Loucy (cell line): ENCODE measurements around the gene TDRD10.

Source experiments
- H2AFZ ChIP-seq: fragments of 200-600 bp; sonication (generic); 2 replicates; pipeline ENCODE4 v1.6.0; 2016; ENCODE audit warnings: antibody characterized with exemption, mild to moderate bottlenecking, low read length, moderate library complexity
- H3F3A ChIP-seq: fragments of 200-600 bp; 2 replicates; pipeline ENCODE4 v1.6.0; 2016; ENCODE audit warnings: antibody characterized with exemption, low read depth, mild to moderate bottlenecking
- H3K27me3 ChIP-seq: fragments of 200-600 bp; sonication (generic); 2 replicates; pipeline ENCODE4 v1.6.1; 2014; ENCODE audit warnings: low read length, mild to moderate bottlenecking; ENCODE audit not compliant: insufficient read depth, poor library complexity, severe bottlenecking
- H3K36me3 ChIP-seq: fragments of 200-600 bp; sonication (generic); 2 replicates; pipeline ENCODE4 v1.6.1; 2016; ENCODE audit warnings: low read length; ENCODE audit not compliant: insufficient read depth
- H3K4me1 ChIP-seq: fragments of 200-600 bp; sonication (generic); 2 replicates; pipeline ENCODE4 v1.5.1; 2014; ENCODE audit warnings: low read length, mild to moderate bottlenecking; ENCODE audit not compliant: insufficient read depth, poor library complexity, severe bottlenecking
- H3K4me2 ChIP-seq: fragments of 200-600 bp; sonication (generic); 2 replicates; pipeline ENCODE4 v1.6.0; 2014; ENCODE audit warnings: antibody characterized with exemption, low read length, low read depth, mild to moderate bottlenecking; ENCODE audit not compliant: poor library complexity, severe bottlenecking
- H3K4me3 ChIP-seq: fragments of 200-600 bp; sonication (generic); 2 replicates; pipeline ENCODE4 v1.5.1; 2014; ENCODE audit warnings: low read length, mild to moderate bottlenecking, mixed read lengths; ENCODE audit not compliant: poor library complexity, severe bottlenecking
- H3K79me2 ChIP-seq: fragments of 200-600 bp; sonication (generic); 2 replicates; pipeline ENCODE4 v1.6.1; 2014; ENCODE audit warnings: low read length; ENCODE audit not compliant: insufficient read depth
- H3K9ac ChIP-seq: fragments of 200-600 bp; sonication (generic); 2 replicates; pipeline ENCODE4 v1.6.0; 2014; ENCODE audit warnings: mild to moderate bottlenecking, low read depth, low read length, moderate library complexity; ENCODE audit not compliant: poor library complexity, severe bottlenecking
- H3K9me2 ChIP-seq: fragments of 200-600 bp; sonication (generic); replicated peaks from 2 replicates; pipeline ENCODE4 v1.6.1; 2016; ENCODE audit warnings: low read depth, low read length, mixed read lengths
- H3K9me3 ChIP-seq: fragments of 200-600 bp; sonication (generic); 2 replicates; pipeline ENCODE4 v1.6.1; 2014; ENCODE audit warnings: mild to moderate bottlenecking, antibody characterized with exemption, low read length, low read depth; ENCODE audit not compliant: insufficient read depth
- H4K20me1 ChIP-seq: fragments of 200-600 bp; sonication (generic); 2 replicates; pipeline ENCODE4 v1.6.0; 2014; ENCODE audit warnings: antibody characterized with exemption, low read length, mild to moderate bottlenecking; ENCODE audit not compliant: insufficient read depth, poor library complexity, severe bottlenecking
- EZH2phosphoT487 ChIP-seq: fragments of 200-600 bp; IDR thresholded peaks from 2 replicates; pipeline ENCODE4 v1.6.1; 2018; ENCODE audit warnings: antibody characterized with exemption, mild to moderate bottlenecking, moderate library complexity, borderline replicate concordance
- TF ChIP-seq, protein P1 (sequence below): fragments of 200-600 bp; sonication (generic); conservative IDR thresholded peaks from 2 replicates; pipeline ENCODE4 v1.5.1; 2014; ENCODE audit warnings: mild to moderate bottlenecking, antibody characterized with exemption, low read length

TDRD10 gene, protein sequence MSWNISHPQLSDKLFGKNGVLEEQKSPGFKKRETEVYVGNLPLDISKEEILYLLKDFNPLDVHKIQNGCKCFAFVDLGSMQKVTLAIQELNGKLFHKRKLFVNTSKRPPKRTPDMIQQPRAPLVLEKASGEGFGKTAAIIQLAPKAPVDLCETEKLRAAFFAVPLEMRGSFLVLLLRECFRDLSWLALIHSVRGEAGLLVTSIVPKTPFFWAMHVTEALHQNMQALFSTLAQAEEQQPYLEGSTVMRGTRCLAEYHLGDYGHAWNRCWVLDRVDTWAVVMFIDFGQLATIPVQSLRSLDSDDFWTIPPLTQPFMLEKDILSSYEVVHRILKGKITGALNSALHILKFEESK

DNA sequence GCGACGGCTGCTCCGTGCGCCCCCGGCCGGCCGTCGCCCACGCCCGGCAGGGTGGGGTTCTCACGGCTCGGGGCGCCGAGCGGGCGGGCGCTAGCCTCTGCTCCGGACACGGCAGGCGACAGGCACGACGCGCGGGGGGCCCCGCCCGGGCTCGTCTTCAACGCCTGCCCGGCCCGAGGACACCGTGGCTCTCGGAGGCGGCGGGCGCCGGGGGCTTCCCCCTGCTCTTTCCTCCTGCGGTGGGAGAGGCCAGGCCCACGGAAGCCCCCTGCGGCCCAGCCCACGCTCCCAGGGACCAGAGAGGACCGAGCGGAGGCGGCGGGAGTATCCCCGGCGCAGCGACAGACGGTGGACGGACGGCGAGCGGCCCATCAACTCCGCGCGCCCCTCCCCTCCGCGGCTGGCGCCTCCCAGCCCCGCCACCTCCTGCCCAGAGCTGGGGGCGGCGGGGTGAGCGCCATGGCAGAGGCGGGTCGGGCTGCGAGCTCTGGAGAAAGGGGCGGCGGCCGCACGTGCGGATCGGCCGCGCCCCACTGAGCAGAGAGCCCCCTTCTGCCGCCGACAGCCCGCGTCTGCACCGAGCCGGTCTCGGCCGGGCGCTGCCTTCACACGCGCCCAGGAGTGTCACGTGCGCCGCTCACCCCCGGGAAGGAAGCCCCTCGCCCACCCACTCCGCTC lies at the start of gene TDRD10, which contains the start of gene SHE:
TDRD10 (plus strand) TSS at position 154 of the 678 bp plus-strand sequence. CDS start 4,685 bp downstream, outside the sequence.
SHE (minus strand) TSS at position 347 of the 678 bp plus-strand sequence. CDS start 386 bp downstream, outside the sequence.
- Histone ChIP-seq H3K4me2 (no peak within 1 kb of the TSS), H2AFZ (no peak within 1 kb of the TSS)

GRCh38 chr1:154453161-154453560 lies 48.9 kb upstream of the TDRD10 start:
- TF ChIP-seq, protein P1, sequence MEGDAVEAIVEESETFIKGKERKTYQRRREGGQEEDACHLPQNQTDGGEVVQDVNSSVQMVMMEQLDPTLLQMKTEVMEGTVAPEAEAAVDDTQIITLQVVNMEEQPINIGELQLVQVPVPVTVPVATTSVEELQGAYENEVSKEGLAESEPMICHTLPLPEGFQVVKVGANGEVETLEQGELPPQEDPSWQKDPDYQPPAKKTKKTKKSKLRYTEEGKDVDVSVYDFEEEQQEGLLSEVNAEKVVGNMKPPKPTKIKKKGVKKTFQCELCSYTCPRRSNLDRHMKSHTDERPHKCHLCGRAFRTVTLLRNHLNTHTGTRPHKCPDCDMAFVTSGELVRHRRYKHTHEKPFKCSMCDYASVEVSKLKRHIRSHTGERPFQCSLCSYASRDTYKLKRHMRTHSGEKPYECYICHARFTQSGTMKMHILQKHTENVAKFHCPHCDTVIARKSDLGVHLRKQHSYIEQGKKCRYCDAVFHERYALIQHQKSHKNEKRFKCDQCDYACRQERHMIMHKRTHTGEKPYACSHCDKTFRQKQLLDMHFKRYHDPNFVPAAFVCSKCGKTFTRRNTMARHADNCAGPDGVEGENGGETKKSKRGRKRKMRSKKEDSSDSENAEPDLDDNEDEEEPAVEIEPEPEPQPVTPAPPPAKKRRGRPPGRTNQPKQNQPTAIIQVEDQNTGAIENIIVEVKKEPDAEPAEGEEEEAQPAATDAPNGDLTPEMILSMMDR, result no peak
- TF ChIP-seq EZH2phosphoT487, result no peak
- Histone ChIP-seq H3K4me1 (peaks cover 18% of the 10 kb centered on the region), H3K4me2 (no peak overlapping the region), H3F3A (no peaks in the 10 kb centered on the region), H3K9ac (no peak overlapping the region), H3K79me2 (no peaks in the 10 kb centered on the region), H3K36me3 (no peaks in the 10 kb centered on the region), H3K27me3 (peaks cover 3% of the 10 kb centered on the region), H2AFZ (no peak overlapping the region), H3K4me3 (no peak overlapping the region), H3K9me3 (no peaks in the 10 kb centered on the region), H3K9me2 (no peaks in the 10 kb centered on the region), H4K20me1 (no peaks in the 10 kb centered on the region)

More for the DNA sequence above, at the start of gene TDRD10, which contains the start of gene SHE:
- Histone ChIP-seq H3K9ac (no peak within 1 kb of the TSS), H3F3A (peaks cover 4% of the 10 kb centered on the region), H3K79me2 (no peaks in the 10 kb centered on the region), H3K9me3 (no peaks in the 10 kb centered on the region), H3K27me3 (no peaks in the 10 kb centered on the region), H3K4me3 (no peak within 1 kb of the TSS), H3K36me3 (no peaks in the 10 kb centered on the region), H3K9me2 (no peaks in the 10 kb centered on the region), H3K4me1 (peaks cover 16% of the 10 kb centered on the region), H4K20me1 (no peaks in the 10 kb centered on the region)
- TF ChIP-seq, protein P1, result no peak
- TF ChIP-seq EZH2phosphoT487, result no peak

GRCh38 chr1:154453574-154454352 lies 48.3 kb upstream of the TDRD10 start:
- Histone ChIP-seq H3K36me3 (no peaks in the 10 kb centered on the region), H3K4me3 (no peak overlapping the region), H2AFZ (no peak overlapping the region), H3K9me3 (no peaks in the 10 kb centered on the region), H3F3A (no peaks in the 10 kb centered on the region), H4K20me1 (no peaks in the 10 kb centered on the region), H3K27me3 (no peaks in the 10 kb centered on the region), H3K4me1 (peaks cover 18% of the 10 kb centered on the region), H3K9me2 (no peaks in the 10 kb centered on the region), H3K79me2 (no peaks in the 10 kb centered on the region), H3K9ac (no peak overlapping the region), H3K4me2 (peak overlapping the region; percentile 31)
- no peak for TF ChIP-seq EZH2phosphoT487
- TF ChIP-seq, protein P1, result no peak
